Right lobe of liver (tissue), 6 donors: ENCODE measurements around the gene RHEB. TPM values are rescaled to one million over a fixed set of nuclear protein-coding genes. Genes with fewer than 3 reads are reported as not detected.
A peak's percentile ranks its signal among the peaks of the same experiment; 100 is the strongest.

Experiments used
- ATAC-seq, 4 donors: fragments of 200-7000 bp; cut with Tn5 transposase; one replicate each; pipeline ENCODE4 v1.9.1; 2020; ENCODE audit warnings: mild to moderate bottlenecking in 4 of 4, moderate library complexity in 4 of 4
- DNase-seq, 3 donors: peaks; one replicate each; pipeline ENCODE4 v3.0.0-alpha.2; 2020
- H3K27ac ChIP-seq, 3 donors: fragments of 200-600 bp; one replicate each; pipeline ENCODE4 v1.8.0; 2022
- H3K27me3 ChIP-seq, 2 donors: fragments of 200-600 bp; one replicate each; pipeline ENCODE4 v1.8.0; 2022
- H3K36me3 ChIP-seq, 4 donors: fragments of 200-600 bp; sonication (generic) in 1 of 4; one replicate each; pipeline versions ENCODE4 v1.5.1 to v1.8.0; 2017 to 2022; ENCODE audit warnings: control low read depth in 1 of 4
- H3K4me1 ChIP-seq, 4 donors: fragments of 200-600 bp; sonication (generic) in 1 of 4; one replicate each; pipeline versions ENCODE4 v1.5.1 to v1.8.0; 2017 to 2022; ENCODE audit warnings: control low read depth in 1 of 4
- H3K4me3 ChIP-seq, 3 donors: fragments of 200-600 bp; one replicate each; pipeline ENCODE4 v1.8.0; 2022
- H3K9me3 ChIP-seq, 4 donors: fragments of 200-600 bp; sonication (generic) in 1 of 4; one replicate each; pipeline versions ENCODE4 v1.5.1 to v1.8.0; 2017 to 2022; ENCODE audit warnings: control low read depth in 1 of 4
- CTCF ChIP-seq, 4 donors: fragments of 200-600 bp in 3 of 4; fragments of 450-650 bp in 1 of 4; IDR thresholded peaks; one replicate each; pipeline versions ENCODE4 v1.5.1 to v1.8.0; 2016 to 2022; ENCODE audit warnings: antibody characterized with exemption in 4 of 4, mild to moderate bottlenecking in 2 of 4
- POLR2A ChIP-seq: fragments of 450-650 bp; IDR thresholded peaks from one replicate; pipeline ENCODE4 v1.6.1; 2017; ENCODE audit warnings: antibody characterized with exemption, mild to moderate bottlenecking
- WGBS: methylation state at CpG from one replicate; pipeline ENCODE4 v1.1.6; 2018; ENCODE audit warnings: low coverage, low lambda C conversion rate; ENCODE audit not compliant: insufficient coverage; ENCODE audit errors: missing lambda C conversion rate; 5-methylcytosine and 5-hydroxymethylcytosine counted together
- intact Hi-C, 2 donors: fragments of 100-400 bp; cut with DNase I; formaldehyde crosslinking; loops; one replicate each; pipeline versions ENCODE4 v1.11.2 to v1.14.1; 2022
- long read RNA-seq: library from polyadenylated mRNA; unstranded; transcript quantifications from one replicate; pipeline ENCODE4 v2.0.0, GENCODE V29; 2019
- total RNA-seq, 6 experiments: library from RNA; depleted of rRNA in 2 of 6; stranded (reverse); fragments of >200 nt in 2 of 6; fragmentation: NEBNext Ultra II Directional in 3 of 6; extraction: Animal tissue kit (Norgen Biotek cat#: 25700) in 3 of 6; gene quantifications; one replicate each; pipeline versions ENCODE4 v1.1.0 to v1.2.4, GENCODE V29; 2016 to 2023
- donor health status: DM: no; HTN: yes; CAD: no.
- donor health status: DM: no; HTN: no; CAD: no.
- donor health status: DM: no; HTN: no; CAD: no.
- donor health status: DM: no; HTN: yes; CAD: no.
- donor health status: DM: no; HTN: yes; CAD: no.

RHEB gene, protein sequence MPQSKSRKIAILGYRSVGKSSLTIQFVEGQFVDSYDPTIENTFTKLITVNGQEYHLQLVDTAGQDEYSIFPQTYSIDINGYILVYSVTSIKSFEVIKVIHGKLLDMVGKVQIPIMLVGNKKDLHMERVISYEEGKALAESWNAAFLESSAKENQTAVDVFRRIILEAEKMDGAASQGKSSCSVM
- total RNA-seq, result 10 to 100 TPM; 33.4 to 55.3 (median 49.7) TPM
- long read RNA-seq, transcript RHEB-201 (8 exons, 2,075 nt), result major isoform, 8 of 9 reads
- long read RNA-seq, partial matches to known transcripts, result 1 of 9 reads
- long read RNA-seq, other reads (novel, unspliced or antisense), result 0 of 9 reads

DNA sequence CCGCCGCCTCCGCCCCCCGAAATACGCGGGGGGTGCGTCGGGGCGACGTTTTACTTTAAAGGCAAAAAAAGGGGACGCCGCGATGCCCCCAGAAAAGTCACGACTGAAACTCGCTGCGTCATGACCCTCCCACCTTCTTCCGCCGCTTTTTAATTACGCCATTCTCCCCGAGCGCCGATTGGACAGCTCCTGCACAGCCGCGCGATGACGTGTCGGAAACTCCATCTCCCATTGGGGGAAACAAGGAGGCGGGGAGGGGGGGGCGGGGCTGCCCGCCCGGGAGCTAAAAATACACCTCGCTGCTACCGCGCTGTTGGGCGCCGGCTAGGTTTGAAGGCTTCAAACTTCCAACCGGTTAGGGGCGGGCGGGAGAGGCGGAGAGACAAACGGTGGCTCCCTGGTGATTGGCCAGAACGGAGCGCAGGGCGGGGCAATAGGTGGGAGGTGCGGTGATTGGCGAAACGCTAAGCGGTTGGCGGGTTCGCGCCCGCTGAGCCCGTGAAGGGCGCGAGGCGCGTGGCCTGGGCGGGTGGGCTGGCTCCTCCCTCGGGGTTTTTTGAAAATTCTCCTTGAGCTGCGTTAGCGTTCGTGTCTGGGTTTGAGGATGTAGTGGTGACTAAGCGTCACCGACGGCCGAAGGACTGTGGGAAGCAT lies at the start of gene RHEB:
Gene RHEB (minus strand): TSS at position 131 of the 654 bp plus-strand sequence. CDS start 384 bp downstream, outside the sequence.
- peak; percentile 84 to 94 (median 88) for ATAC-seq
- Histone ChIP-seq H3K36me3 (no peaks in the 10 kb centered on the region), H3K27ac (peak within 1 kb of the TSS; percentile 97 to 99 (median 99)), H3K4me3 (peak within 1 kb of the TSS; percentile 57 to 78 (median 73)), H3K9me3 (no peaks in the 10 kb centered on the region), H3K27me3 (no peaks in the 10 kb centered on the region), H3K4me1 (peaks cover 0 to 20% (median 8%) of the 10 kb centered on the region in 4 donors)
- no peak for TF ChIP-seq CTCF (IDR thresholded peaks at IDR 0.05)
- TF ChIP-seq POLR2A, result no peak
- WGBS, result 1% methylated on average over 36 of the region's 66 CpGs
- peak; percentile 98 to 99 (median 99) for DNase-seq
- intact Hi-C loops, result no loop called here

- H3K4me3 ChIP-seq, result no peak overlapping the region
- H3K27ac ChIP-seq, result no peak overlapping the region
- WGBS, result 58% methylated on average over 7 of the region's 8 CpGs
- no peaks in the 10 kb centered on the region for H3K9me3 ChIP-seq
- no peak for DNase-seq
- H3K36me3 ChIP-seq, result peaks cover 0 to 36% (median 6%) of the 10 kb centered on the region in 4 donors
- ATAC-seq, result peak in 3 of 4 donors; percentile 18 to 79 (median 23)
- H3K4me1 ChIP-seq, result no peaks in the 10 kb centered on the region
- no peak for TF ChIP-seq POLR2A
- TF ChIP-seq CTCF (IDR thresholded peaks at IDR 0.05), result no peak
- H3K27me3 ChIP-seq, result no peaks in the 10 kb centered on the region
- intact Hi-C loops, result no loop called here
Measured at GRCh38 chr7:151566897-151567320, 47.2 kb upstream of the RHEB start.

- no peak for ATAC-seq
- intact Hi-C loops, result no loop called here
Measured at GRCh38 chr7:151565541-151565940, 45.8 kb upstream of the RHEB start.

GRCh38 chr7:151560243-151560642 lies 40.5 kb upstream of the RHEB start:
- no peak for ATAC-seq

More at GRCh38 chr7:151565541-151565940, 45.8 kb upstream of the RHEB start:
- DNase-seq, result no peak
- Histone ChIP-seq H3K36me3 (peaks cover 0 to 46% (median 11%) of the 10 kb centered on the region in 4 donors), H3K9me3 (no peaks in the 10 kb centered on the region), H3K27me3 (no peaks in the 10 kb centered on the region), H3K4me1 (peaks cover 0 to 3% (median under 1%) of the 10 kb centered on the region in 4 donors), H3K4me3 (no peak overlapping the region), H3K27ac (no peak overlapping the region)
- 73% methylated on average over 9 of the region's 9 CpGs for WGBS
- TF ChIP-seq POLR2A, result no peak
- no peak for TF ChIP-seq CTCF (IDR thresholded peaks at IDR 0.05)

More at GRCh38 chr7:151560243-151560642, 40.5 kb upstream of the RHEB start:
- intact Hi-C loops, result no loop called here
- H3K27ac ChIP-seq, result no peak overlapping the region
- H3K9me3 ChIP-seq, result no peaks in the 10 kb centered on the region
- peaks cover 0 to 21% (median 9%) of the 10 kb centered on the region in 4 donors for H3K4me1 ChIP-seq
- DNase-seq, result no peak
- 93% methylated on average over 9 of the region's 9 CpGs for WGBS
- no peak overlapping the region for H3K4me3 ChIP-seq
- TF ChIP-seq POLR2A (no peak), CTCF (IDR thresholded peaks at IDR 0.05) (no peak)
- H3K27me3 ChIP-seq, result no peaks in the 10 kb centered on the region
- peaks cover 0 to 69% (median 22%) of the 10 kb centered on the region in 4 donors for H3K36me3 ChIP-seq
